Measurements from ENCODE around the gene AGK. TPM values are rescaled to one million over a fixed set of nuclear protein-coding genes. Genes with fewer than 3 reads are reported as not detected.
"Not testable (repeated sequence)": the region's sequence is repeated elsewhere in the genome, so short reads cannot be mapped to it uniquely, and the experiment has no call there.

Gene AGK
- polyA plus RNA-seq, 4 donors = 30.9 to 42.9 (median 39.3) TPM

- no peak for DNase-seq (ENCODE audit: low read depth in 4 of 4, low spot score in 2 of 4)
These were observed 94.0 kb downstream of the AGK start for GRCh38 chr7:141645188-141645587.

DNA sequence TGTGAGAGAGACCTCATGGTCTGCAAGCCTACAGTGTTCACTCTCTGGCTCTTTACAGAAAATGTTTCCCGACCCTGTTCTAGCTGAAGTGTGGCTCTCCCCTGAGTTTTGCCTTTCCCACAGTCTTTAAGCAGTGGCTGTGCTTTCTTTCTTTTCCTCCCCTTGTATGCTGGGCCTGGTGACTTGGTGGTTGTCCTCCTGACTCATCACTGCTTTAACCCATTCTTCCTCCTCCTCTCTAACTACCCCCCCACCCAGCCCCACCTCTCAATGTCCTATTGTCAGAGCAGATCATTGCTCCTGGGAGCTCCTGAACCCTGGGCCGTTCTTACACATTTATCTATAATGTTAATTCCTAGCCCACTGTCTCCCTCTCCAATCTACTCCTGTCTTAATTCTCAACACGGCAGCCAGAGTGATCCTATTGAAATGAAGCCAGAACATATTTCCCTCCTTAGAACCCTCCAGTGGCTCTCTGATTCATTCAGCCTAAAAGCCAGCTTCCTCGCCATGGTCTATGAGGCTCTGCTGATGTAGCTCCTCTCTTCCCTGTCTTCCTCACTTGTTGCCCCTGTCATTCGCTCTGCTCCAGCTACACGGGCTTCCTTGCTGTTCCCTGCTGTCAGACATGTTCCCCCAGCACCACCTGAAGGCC, 95.7 kb downstream of the AGK start:
- DNase-seq (ENCODE audit: low read depth in 4 of 4, low spot score in 2 of 4) = no peak

GRCh38 chr7:141647701-141648100, 96.5 kb downstream of the AGK start:
- DNase-seq (ENCODE audit: low read depth in 4 of 4, low spot score in 2 of 4) = not testable (repeated sequence)

GRCh38 chr7:141648276-141649114, 97.3 kb downstream of the AGK start:
- DNase-seq (ENCODE audit: low read depth in 4 of 4, low spot score in 2 of 4) = no peak

DNA sequence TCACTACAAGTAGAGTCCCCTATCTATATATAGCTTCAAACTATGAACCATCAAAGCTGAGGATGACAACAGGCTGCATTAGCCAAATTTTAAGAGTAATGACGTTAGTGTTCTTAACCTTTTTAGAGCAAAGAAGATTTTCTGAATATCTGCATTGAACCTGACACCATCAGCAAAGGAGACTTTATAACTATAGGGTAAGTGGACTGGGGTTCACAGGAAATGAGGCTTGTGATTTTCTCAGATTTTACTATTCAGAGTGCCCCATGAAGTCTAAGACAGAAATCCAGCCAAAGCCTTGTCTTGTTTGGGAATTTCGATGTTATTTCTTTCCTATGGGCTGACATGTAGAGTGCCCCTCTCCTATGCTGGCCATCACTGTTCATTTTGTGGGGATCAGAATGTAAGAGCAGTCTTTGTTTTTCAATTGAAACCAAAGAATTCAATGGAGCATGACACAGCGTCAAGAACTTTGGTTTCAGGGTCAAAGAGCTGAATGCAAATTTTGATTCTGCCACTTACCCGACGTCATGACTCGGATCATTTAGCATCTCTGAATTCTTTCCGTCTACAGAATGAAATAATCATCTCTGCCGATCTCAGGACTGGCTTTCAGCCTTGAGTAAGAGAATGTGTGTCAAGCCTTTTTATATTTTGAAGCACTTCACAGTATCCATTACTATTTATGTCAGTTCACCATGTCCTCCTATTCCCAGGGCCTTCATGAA, 98.1 kb downstream of the AGK start:
- no peak for DNase-seq (ENCODE audit: low read depth in 4 of 4, low spot score in 2 of 4)

DNA sequence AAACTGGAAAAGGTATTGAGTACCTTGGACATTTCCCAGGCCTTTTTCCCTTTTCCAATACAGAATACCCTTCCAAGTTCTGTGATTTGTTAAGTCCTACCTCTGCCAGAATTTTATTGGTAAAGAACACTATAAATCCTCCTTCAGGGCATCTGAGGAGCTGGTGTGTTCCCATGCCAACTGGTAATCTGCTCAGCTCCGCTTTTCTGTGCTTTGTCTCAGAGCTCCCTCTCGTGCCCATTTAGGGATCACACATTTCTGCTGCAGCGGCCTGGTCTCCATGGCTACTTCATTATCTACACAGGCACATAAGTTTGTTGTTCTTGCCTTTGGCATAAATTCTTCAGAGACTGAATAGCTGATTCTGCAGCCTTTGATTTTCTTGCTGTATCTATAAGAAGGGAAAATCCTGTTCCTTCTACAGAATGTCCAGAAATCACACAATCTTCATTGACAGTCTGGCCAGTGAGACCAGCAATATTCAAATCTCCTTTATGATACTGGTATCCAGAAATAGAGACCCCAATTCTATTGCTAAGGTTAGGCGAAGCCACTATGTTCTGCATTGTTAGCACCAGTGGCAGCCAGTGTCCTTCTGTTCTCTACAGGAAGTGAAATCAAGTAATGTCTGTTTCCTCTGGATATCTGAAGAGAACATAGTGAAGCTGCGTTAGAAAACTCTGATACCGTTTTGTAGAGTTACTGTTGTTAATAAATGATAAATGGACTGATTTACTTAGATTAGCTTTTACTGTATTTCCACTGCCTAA, 98.8 kb downstream of the AGK start:
- peak in 2 of 4 donors; percentile 67 to 87 for DNase-seq (ENCODE audit: low read depth in 4 of 4, low spot score in 2 of 4)

DNA sequence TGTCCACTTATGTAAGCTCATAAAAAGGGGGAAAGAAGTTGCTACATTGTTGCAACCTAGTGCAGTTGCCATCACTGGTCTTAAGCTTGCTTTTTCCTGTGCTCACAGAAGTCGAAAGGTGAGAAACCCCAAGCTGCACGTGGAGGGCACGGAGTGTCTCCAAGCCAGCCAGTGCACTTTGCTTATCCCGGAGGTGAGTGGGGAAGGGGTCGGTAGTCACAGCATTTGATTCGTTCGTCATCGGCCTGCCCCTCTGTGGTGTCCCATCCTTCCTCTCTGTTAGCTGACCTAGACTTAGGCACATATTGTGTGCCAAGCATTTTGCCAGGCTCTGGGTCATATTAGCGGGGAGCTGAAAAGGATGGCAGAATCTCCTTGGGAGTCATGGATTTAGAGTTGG, 100.2 kb downstream of the AGK start:
- DNase-seq (ENCODE audit: low read depth in 4 of 4, low spot score in 2 of 4) = no peak

DNA sequence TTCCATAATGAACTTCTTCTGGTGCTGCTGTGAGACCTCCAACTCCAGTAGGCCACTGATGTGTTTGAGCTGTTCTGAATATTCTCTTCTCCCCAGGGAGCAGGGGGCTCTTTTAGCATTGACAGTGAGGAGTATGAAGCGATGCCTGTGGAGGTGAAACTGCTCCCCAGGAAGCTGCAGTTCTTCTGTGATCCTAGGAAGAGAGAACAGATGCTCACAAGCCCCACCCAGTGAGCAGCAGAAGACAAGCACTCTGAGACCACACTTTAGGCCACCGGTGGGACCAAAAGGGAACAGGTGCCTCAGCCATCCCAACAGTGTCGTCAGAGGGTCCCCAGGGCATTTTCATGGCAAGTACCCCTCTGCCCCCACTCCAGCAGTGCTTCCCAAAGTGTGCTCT, 101.5 kb downstream of the AGK start:
- no peak for DNase-seq (ENCODE audit: low read depth in 4 of 4, low spot score in 2 of 4)

DNA sequence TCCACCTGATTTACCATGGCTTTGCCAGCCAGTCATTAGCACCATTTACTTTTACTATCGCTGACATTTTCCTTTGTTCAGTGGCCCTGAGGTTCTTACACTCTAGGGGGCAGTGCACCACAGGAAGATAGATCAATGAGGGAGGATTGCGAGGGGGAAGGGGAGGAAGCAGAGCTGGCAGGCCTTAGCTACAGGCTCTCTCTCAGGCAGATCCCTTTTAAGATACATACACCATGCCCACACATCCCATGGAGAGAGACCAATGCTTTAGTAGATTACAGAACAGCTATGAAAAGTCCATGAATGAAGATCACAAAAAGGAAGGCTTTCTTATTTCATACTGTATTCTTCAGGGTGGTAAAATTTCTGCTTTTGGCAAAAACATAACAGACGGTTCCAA, 103.3 kb downstream of the AGK start:
- DNase-seq (ENCODE audit: low read depth in 4 of 4, low spot score in 2 of 4) = no peak

DNA sequence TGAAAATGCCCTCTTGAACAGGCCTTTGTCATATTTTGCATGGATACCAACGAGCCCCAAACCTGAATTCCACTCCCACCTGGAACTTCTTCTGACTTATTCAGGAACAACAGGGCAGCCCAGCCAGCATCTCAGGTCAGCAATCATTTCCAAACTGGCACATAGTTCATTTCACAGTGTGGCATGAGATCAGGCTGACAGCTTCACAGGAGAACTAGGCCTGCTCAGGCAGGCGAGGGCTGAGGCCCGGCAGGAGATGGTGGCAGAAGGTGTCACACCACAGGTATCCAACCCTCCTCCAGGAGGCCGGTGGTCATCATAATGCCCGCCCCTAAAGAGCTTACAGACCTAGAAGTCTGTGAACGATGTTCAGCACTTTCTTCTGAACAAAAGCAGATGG, 108.3 kb downstream of the AGK start:
- no peak for DNase-seq (ENCODE audit: low read depth in 4 of 4, low spot score in 2 of 4)

GRCh38 chr7:141660259-141660658, 109.0 kb downstream of the AGK start:
- no peak for DNase-seq (ENCODE audit: low read depth in 4 of 4, low spot score in 2 of 4)

DNA sequence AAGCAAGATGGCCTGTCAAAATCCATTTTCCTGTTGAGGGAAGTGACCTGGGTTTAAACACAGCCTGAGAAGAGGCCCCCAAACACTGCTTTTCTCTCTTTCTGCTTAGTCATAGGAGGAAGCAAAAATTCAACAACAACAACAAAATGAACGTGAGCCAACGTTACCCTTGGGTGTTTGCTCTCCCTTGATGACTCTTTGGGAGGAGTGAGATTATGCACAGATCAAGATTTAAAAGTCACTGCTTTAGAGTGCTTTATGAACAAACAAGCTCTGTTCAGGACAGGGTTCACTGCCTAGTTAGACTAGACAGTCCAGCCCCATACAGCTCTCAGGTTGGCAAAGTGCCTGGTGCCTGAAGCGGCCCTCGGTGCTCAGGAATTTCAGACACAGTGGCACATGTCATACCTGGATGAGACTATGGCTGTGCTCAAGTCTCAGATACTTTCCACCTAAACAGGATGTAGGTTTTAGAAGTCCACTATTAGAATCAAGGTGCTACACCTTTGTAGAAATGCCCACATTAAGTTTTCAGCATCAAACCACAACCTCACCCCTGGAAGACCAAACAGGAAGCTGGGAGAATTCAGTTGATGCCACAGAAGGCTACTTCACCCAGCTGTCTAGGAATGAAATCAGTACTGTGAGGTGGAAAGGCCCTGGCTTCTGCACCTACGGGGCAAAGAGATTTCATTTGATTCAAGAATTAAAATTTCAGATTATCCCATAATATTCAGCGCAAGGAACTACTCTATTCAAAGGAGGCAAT, 112.1 kb downstream of the AGK start:
- DNase-seq (ENCODE audit: low read depth in 4 of 4, low spot score in 2 of 4) = no peak

DNA sequence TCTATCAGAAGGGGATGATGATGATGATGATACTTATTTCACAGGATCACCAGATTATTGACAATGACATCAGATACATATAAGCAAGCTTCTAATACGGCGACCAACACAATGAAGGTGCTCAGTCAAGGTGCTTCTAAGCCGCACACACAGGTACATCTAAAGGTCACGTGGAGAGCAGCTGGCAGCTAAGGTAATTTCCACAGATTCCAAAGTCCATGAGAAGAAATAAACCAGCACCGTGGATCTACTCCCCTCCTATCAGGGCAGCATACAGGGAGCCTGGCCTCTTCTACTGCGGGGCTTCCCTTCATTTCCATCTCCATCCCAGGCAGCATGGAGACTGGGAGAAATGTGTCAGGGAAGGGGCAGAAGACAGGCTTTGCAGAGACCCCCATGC, 113.2 kb downstream of the AGK start:
- DNase-seq (ENCODE audit: low read depth in 4 of 4, low spot score in 2 of 4) = no peak

DNA sequence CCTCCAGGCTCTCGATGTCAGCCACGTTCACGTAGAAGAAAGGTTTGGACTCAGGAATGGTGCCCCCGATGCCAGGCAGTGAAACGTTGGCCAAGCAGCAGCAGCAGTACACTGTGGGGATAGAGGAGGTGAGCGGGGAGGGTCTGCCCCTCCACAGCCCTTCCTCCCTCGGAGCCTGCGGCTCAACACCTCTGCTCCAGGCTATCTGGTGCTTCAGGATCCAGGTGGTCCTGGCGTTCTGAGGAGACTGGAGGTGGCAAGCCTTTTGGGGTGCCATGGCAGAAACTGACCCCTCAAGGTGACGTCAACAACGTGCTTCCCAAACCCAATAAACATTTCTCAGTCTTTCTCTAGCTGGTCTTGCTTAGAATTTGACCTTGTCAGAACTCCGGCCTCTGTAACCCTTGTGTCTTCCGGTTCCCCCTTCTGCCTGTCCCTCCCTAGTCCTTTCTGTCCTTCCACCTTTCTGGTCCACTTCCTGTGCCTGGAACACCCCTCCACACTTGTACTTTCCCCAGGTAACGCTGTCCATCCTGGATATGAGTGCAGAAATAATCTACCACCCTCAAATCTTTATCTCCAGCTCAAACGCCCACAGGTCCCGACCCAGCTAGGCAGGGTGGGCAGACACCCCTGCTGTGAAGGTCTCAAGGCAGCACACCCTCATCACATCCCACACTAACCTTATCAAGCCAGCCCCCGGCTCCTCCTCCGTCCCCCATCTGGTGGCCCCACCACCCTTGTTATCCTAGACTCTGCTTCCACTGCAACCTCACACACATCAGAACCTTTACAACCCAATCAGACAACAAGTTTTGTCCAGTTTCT, 114.2 kb downstream of the AGK start:
- DNase-seq (ENCODE audit: low read depth in 4 of 4, low spot score in 2 of 4) = no peak

DNA sequence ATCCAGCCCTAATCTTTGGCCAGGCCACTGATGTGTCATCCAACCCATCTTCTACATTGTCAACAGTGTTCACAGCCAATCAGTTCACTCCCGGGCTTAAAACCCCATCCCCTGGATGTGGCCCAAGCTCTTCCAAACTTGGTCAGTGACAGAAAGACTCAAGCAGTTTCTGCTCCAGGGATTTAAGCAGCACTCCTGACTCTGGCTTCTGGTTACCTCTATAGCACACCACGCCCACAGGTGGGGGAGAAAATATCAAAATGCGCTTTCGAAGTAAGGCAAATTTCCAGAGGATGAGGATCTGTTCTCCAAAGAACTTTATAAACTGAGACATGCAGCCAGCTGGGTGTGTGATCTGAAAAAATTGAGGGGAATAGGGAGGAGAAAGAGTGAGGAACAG, 114.9 kb downstream of the AGK start:
- DNase-seq (ENCODE audit: low read depth in 4 of 4, low spot score in 2 of 4) = no peak

- DNase-seq (ENCODE audit: low read depth in 4 of 4, low spot score in 2 of 4) = no peak
These were observed 117.6 kb downstream of the AGK start for GRCh38 chr7:141668853-141669252.

DNA sequence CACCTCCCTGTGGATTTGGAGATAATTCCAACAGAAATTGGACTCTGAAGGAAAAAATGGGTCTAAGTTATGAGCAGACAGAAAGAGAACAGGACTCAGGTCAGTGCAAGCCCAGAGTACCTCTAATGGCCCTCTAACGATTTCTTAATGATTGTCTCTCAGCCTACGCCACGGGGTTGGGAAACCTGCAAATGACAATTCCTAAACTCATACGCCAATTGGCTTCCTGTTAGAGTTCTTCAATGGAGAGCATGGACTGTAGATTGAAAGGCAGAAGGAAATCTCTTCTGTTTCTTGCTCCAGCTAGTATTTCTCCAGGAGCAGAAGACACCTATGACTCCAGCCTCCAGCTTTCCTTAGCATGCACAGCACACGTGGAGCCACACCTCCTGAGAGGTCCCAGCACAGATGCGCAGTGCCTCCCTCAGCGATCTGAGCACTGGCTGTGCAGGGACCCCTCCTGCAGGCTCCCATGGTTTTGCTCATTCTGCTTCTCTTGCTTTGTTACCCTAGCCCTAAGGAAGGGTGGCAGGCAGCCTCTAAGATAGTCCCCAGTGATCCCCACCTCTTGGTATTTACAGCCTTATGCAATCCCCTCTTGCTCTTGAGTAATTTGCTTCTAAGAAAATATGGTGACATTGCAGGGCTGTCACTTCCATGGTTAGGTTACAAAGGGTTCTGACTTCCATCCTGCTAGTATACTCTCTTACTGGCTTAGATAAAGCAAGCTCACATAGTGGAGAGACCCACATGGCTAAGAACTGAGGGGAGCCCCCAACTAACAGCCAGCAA, 120.7 kb downstream of the AGK start:
- DNase-seq (ENCODE audit: low read depth in 4 of 4, low spot score in 2 of 4) = no peak

GRCh38 chr7:141673346-141673745, 122.1 kb downstream of the AGK start:
- no peak for DNase-seq (ENCODE audit: low read depth in 4 of 4, low spot score in 2 of 4)
